Stimulated activated CD8-positive, alpha-beta memory T cell treated with anti-CD3 and anti-CD28 coated beads, Interleukin-4, amount 100 ng/mL, for 1 hour (primary cell): Measurements from ENCODE around the gene ING3.
"Not testable (repeated sequence)": the region's sequence is repeated elsewhere in the genome, so short reads cannot be mapped to it uniquely, and the experiment has no call there.

Experiments used
- DNase-seq, 2 donors: peaks; one replicate each; pipeline ENCODE4 v3.0.0-alpha.2; 2020; ENCODE audit warnings: low read depth in 2 of 2, low spot score in 1 of 2

The ING3 gene

GRCh38 chr7:120949998-120950538 is 509 bp upstream of the ING3 start:
- no peak for DNase-seq

DNA sequence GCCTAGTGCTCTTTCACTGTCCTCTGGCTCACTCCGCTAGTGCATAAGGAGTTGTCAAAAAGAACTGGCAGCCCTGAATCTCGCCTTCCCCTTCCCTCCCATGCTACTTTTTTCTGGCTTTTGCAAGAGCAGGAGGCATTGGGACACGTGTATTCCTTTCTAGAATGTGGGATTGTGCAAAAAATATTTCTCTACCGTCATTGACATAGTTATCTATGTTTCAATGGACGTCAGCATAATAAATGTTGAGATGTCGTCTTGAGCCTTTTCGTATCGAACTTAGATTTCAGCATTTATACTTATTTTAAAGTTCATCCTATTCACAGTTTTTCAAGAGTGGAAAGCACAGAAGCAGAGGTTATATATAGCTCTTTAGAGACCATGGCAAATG is 727 bp downstream of the ING3 start:
- DNase-seq, result no peak

- no peak for DNase-seq
Observed at GRCh38 chr7:120951826-120952225, 1.2 kb downstream of the ING3 start.

DNA sequence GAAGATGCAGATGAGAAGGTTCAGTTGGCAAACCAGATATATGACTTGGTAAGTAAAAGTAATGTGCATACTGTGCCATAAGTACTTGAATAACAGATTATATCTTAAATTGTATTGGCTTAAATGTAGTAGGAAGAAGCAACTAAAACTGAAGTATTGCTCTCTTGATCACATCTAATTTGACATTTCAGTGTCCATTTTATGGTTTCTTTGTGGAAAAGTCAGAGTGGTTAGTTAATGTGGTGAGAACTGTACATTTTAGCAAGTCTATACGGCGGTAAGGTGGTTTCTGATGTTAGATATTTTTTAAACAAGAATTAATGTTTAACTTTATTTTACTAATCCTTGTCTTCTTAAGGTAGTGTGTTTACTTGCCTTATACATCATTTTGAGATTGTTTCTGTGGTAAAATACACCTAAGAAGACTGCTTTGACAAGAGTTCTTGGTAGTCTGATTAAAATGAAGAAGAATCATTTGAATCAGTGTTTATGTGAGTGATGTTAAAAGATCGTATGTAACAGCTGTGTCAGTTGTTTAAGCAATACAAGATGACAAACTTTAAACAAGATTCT is 5.1 kb downstream of the ING3 start:
- no peak for DNase-seq

GRCh38 chr7:120959929-120960484 is 9.4 kb downstream of the ING3 start:
- no peak for DNase-seq

DNA sequence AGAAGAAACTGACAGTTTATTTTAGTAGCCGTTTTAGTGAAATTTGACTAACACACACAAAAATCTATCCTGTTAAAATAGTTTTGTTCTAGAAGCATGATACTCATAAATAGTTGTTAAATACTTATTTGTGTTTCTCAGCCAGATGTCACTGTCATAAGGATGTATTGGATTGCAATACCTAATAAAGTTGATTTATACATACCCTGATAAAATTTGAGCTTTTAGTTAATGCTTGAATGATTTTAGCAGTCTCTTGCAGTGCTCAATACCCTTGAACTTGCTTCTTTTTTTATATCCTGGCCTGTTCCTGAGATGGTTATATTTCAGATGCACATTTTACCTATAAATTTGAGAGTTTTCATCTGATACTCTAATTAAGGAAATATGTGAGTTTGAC is 10.1 kb downstream of the ING3 start:
- DNase-seq, result no peak

DNA sequence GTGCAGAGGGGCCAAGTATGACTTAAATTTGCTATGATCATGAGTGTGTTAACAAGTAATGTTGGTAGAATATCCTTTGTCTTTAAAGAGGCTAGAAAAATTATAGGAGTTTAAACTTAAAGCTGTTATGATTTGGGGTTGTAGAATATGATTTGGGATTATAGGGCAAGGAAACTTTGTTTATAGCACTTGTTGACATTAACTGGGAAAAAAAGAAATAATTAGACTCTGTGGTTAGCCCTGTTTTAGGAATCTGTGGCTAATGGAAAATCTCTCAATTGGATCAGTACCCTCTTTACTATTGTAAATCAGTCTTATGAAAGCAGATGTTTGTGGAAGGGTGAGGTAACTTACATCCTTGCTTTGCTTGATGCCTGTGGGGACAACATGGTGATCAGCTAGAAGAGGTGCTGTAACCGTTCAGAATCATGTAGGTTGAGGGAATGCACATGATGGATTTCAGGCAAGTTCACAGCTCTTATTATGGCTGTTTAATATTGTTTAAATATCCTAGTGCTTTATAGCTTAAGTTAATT is 11.1 kb downstream of the ING3 start:
- no peak for DNase-seq

- no peak for DNase-seq
Observed at GRCh38 chr7:120964088-120964487, 13.5 kb downstream of the ING3 start.

DNA sequence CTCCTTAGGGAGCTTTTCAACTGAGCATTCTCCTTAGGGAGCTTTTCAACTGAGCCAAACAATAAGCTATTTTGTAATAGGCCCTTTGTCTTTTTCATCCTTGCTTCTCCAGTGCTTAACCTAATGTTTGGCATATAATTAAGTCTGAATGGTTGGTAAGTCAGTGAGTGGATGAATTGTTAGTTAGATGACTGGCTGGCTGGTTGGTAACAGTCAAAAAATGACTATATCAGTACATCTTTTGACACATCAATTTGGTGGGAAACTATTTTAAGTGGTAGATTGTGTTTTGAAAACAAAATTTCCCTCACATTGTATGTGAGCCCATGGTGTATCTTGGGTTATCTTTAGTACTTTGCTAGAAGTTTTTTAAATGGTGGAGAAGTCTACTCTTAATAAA is 16.4 kb downstream of the ING3 start:
- DNase-seq, result no peak

DNA sequence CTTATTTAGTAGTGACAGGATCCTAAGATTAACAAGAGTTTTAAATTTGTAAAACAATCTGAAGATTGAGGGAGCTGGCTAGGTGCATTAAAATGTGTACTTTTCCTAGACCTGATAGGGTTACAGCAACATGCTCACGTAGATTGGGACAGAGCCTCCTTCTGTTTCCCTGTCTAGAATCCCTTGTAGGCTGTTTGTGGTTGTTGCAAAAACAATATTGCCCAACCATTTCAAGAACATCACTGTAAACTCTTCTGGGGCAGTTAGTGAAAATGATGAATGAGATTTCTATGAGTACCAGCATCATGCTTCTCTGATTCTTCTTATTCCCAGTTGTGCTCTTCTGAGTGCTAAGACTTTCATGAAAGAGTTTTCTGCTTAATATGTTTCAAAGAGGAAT is 23.3 kb downstream of the ING3 start:
- DNase-seq, result no peak

DNA sequence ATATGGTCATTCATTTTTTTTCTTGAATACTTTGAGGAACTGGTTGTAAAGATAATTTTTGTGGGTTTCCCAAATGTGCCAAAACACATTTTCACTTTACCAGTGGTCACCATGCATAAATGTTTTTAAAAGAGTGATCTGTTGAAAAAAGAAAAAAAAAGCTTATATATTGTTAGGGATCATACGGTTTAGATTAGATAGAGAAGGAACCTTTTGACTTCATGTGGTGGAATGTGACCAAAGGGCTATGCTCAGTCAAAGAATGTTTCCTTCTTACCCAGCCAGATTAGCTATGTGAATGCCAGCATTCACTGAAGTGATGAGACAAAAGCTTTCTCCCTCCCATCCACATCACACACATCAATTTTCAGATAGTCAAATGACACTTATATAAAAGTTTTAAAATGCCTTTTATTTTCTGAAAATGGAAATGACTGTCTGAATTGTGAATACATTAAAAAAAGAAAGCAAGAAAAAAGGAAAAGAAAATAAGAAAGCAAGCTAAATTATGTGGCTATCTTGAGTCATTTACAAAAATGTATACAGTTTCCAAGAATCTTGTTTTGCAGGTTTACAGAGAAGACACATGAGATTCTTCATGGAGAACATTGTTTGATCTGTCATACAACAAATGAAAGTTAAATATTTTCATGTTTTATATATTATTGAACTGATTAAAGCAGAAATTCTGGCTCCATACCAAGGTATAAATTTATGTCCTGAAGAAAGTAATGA is 29.4 kb downstream of the ING3 start:
- DNase-seq, result no peak

DNA sequence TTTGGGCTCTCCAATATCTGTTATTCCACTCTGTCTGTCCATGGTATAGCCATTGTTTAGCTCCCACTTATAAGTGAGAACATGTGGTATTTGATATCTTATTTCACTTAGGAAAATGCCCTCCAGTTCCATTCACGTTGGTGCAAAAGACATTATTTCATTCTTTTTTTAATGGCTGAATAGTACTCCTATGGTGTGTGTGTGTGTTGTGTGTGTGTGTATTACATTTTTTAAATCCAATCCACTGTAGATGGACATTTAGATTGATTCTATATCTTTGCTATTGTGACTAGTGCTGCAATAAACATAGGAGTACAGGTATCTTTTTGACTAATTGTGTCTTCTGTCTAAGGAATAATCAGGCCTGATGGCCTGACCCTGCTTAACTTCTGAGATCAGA is 30.5 kb downstream of the ING3 start:
- no peak for DNase-seq

GRCh38 chr7:120981888-120982615 is 31.5 kb downstream of the ING3 start:
- no peak for DNase-seq

- DNase-seq, result not testable (repeated sequence)
Observed at GRCh38 chr7:120983592-120983991, 33.0 kb downstream of the ING3 start.

GRCh38 chr7:120984406-120984805 is 33.8 kb downstream of the ING3 start:
- DNase-seq, result no peak

DNA sequence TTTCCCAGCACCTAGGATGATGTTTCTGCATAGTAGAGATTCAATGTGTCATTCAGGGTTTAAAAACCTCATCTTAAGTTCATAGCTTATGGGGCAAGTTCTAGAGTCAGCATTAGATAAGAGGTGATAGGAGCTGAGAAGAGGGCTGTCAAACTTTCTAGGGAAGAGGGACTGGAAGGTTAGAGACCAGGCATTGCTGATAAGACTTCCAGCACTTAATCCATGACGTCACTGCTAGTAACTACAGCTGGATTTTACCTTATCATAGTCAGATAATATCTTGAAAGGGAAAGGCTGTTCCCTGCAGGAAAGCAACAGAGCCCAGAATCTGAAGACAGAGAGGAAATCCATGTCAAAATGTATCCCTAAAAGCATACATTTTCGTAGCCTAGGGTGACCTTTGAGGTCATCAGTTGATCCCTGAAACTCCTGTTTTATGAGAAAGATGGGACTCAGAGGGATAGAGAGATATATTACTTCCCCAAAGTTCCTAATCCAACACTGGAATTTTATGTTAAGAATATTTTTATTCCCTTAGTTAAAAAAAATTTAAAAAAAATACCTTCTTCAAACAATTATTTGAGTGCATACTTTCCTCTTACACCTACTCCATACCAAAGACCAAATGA is 34.7 kb downstream of the ING3 start:
- no peak for DNase-seq

DNA sequence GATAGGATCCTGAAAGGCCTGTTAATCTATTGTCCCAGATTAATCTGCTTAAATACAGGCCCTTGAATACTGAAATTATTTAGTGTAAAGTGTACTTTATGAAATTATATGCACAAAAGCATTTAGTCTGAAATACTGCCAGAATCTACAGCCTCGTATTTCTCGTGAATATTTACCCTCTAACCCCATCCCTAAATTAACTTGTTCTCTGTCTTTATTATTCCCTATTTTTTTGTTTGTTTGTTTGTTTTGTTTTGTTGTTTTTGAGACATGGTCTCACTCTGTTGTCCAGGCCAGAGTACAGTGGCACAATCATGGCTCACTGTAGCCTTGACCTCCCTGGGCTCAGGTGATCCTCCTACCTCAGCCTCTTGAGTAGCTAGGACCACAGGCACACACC is 35.3 kb downstream of the ING3 start:
- no peak for DNase-seq

DNA sequence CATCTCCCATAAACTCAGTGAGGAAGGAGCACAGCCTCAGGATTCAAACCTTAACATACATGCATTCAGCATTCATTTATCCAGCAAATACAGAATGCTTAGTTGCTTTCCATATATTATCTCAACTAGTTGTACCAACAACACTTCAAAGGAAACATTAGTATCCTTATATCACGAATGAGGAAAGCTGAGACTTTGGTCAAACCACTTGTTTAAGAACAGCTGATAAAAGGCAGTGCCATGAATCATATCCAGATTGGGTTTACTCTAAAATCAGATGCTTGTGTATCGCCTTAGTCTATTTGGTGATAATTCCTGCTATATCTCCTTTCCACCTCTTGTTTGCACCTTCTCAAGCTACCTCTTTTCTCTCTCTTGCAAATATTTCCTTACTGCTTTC is 36.1 kb downstream of the ING3 start:
- DNase-seq, result no peak

DNA sequence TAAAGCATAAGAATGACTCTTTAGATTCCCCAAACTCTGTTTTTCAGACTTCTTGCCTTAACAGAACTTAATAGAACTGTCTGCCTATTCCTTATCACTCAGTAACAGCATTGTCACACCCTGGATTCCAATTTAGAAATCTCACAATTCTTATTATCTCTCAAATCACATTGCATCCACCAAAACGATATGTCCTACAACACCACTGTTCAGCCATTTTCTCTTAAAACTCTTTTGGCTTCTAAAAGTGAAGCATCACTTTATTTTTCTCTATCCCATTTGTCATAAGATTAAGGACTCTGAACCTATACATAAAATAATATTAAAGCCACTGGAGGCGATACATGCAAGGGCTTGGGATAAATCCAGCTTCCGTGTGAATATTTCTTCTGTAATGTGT is 36.7 kb downstream of the ING3 start:
- no peak for DNase-seq

- peak; percentile 62 to 68 for DNase-seq
Observed at GRCh38 chr7:120987683-120988590, 37.4 kb downstream of the ING3 start.
